ENCODE data around the gene PIM3.

PIM3 gene

GRCh38 chr22:49960159-49961004, at the start of gene PIM3:
TSS of gene PIM3 (plus strand) at chr22:49960772. CDS start at chr22:49960948, 176 bp downstream.
- peak; percentile 95 for DNase-seq

DNA sequence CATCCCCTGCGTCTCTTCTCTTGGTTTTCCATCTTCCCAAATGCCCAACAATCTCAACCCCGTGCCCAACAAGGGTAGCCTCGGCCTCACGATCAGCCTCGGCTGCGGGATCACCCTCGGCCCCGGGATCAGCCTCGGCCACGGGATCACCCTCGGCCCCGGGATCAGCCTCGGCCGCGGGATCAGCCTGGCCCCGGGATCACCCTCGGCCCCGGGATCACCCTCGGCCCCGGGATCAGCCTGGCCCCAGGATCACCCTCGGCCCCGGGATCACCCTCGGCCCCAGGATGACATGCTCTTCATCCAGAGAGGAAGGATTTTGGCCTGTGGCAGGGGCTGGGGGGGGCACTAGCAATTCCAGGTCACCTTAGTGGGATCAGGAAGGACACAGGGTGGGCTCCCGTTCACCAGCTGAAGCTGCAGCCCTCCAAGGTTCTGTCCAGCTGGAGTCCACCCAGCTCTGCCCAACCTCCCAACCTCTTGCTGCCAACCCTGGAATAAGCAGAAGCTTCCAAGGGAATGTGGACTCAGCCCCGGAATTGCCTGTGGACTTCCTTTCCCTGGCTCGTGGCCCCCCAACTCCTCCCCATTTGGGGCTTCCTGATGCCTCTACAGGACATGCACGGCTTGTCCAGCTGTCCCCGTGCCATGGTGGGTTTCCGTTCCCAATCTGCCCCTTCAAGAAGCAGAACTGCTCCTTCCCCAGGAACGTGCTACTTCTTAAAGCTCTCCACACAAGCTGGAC, 48.5 kb upstream of the PIM3 start:
- no peak for DNase-seq

- no peak for DNase-seq
Measured at GRCh38 chr22:49913026-49913425, 47.5 kb upstream of the PIM3 start.

- DNase-seq, result no peak
Measured at GRCh38 chr22:49913446-49913845, 47.1 kb upstream of the PIM3 start.

DNA sequence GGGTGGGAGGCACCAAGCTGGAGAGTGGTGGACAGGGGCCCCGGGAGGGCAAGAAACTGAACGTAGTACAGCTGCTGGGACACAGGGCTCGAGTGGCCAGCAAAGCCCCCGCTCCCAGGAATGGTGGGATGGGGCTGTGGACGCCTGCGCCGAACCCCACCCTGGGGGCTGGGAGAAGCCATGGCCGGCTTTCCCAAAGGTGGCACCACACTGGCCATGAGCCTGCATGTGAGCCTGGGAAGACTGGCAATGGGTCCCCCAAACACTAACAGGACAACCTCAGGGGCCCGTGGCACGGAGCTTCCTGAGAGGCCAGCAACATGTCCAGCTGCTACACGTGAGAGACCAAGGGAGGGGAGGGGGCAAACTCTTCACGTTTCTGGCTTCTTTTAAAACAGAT, 46.3 kb upstream of the PIM3 start:
- DNase-seq, result no peak

- DNase-seq, result no peak
Measured at GRCh38 chr22:49915610-49916009, 45.0 kb upstream of the PIM3 start.

- no peak for DNase-seq
Measured at GRCh38 chr22:49916831-49917230, 43.7 kb upstream of the PIM3 start.

GRCh38 chr22:49917974-49918910, 42.3 kb upstream of the PIM3 start, which contains the start of the genes ALG12 and CRELD2:
TSS of gene ALG12 (minus strand) at chr22:49918438. CDS start at chr22:49913765, 4,673 bp downstream.
TSS of gene CRELD2 (plus strand) at chr22:49918634. CDS start at chr22:49918770, 136 bp downstream.
- DNase-seq, result peak; percentile 93

DNA sequence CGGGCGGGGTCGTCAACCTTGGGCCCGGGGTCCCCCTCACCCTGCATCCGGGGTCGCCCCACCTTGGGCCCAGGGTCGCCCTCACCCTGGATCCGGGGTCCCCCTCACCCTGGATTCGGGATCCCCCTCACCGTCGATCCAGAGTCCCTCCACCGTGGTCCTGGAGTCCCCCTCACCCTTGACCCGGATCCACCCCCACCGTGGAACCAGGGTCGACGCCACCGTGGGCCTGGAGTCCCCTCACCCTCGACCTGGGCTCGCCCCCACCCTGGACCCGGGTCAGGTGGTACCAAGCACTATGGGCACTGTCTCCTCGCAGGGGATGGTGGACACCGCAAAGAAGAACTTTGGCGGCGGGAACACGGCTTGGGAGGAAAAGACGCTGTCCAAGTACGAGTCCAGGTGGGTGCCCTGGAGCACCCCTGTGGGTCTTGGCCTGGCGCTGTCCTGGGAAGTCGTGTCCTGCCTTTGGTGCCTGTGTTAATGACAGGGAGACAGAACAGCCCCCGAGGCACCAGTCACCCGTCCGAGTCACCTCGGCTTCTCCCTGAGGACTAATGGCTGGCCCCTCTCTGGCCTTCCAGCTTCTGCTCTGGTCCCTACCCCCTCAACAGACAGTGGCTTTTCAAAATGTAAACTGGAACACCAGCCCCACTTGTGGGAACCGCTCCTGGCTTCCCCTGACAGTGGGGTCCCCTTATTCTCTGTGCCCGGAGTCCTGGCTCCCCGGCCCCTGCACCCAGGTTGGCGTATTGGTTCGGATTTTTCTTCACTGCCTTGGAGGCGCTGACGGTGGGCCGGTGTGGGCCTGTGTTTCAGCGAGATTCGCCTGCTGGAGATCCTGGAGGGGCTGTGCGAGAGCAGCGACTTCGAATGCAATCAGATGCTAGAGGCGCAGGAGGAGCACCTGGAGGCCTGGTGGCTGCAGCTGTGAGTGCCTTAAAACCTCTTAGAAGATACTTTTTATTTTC, 41.4 kb upstream of the PIM3 start:
- no peak for DNase-seq

DNA sequence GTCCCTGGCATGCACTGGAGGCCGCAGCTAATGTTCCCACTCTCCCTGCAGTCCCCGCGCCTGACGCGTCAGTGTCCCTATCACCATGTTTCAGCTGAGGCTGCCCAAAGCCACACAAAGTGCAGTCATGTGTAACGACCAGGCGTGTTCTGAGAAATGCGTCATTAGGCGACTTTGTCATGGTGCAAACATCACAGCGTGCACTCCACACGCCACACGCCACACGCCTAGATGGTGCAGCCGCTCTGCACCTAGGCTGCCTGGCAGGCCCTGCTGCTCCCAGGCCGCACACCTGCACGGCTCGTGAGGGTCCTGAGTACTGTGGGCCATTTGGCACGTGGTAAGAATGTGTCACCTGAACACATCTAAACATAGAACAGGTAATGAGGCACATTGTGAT, 39.7 kb upstream of the PIM3 start:
- DNase-seq, result no peak

GRCh38 chr22:49921508-49922278, 38.9 kb upstream of the PIM3 start:
- DNase-seq, result no peak

- no peak for DNase-seq
Measured at GRCh38 chr22:49922484-49922883, 38.1 kb upstream of the PIM3 start.

GRCh38 chr22:49922926-49923325, 37.6 kb upstream of the PIM3 start:
- DNase-seq, result no peak

DNA sequence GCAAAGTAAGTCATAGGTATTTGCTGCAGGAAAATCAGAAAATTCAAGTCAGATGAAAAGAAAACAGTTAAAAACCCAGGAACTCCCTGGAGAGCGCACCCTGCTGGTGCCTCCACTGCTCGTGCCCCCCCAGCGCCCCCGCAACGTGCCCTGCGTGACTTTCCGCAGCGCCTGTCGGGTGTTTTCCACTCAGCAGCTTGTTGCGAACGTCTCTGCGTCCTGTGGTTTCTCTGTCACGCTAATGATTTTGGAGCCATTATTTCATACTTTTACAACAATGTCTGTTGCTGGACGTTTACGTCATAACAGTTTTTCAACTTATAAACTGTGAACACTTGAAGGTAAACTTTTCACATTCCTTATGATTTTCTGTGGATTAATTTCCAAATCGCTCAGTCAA, 37.1 kb upstream of the PIM3 start:
- DNase-seq, result no peak

DNA sequence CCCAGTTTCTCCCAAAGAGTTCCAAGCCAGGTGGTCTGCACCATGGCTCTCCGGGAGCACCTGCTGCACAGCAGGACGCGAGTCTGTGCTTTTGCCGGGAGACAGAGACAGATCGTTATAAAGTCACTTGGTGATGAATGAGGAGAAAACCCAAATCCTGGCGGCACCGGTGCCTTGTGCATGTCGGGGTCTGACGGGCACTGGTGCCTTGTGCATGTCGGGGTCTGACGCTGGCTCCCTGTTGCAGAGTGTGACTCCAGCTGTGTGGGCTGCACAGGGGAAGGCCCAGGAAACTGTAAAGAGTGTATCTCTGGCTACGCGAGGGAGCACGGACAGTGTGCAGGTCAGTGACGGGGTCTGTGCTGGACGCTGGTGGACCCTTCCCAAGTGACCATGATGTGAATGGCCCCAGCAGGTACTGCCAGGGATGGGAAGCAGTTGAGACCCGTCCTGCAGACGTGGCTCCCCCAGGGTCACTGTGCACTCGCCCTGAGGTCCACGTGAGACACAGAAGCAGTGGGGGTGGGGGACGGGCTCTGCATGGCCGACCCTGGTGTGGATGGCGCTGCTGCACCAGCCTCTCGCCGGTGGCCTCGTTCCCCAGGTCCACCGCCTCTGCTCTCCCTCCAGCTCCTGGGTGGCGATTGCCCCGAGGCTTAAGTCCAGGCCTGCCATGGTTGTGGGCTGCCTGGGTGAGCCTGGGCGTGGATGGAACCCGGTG, 36.3 kb upstream of the PIM3 start:
- no peak for DNase-seq

GRCh38 chr22:49925525-49926128, 34.9 kb upstream of the PIM3 start:
- DNase-seq, result no peak

GRCh38 chr22:49926916-49927315, 33.7 kb upstream of the PIM3 start:
- DNase-seq, result no peak

GRCh38 chr22:49927483-49928184, 32.9 kb upstream of the PIM3 start:
- DNase-seq, result no peak

DNA sequence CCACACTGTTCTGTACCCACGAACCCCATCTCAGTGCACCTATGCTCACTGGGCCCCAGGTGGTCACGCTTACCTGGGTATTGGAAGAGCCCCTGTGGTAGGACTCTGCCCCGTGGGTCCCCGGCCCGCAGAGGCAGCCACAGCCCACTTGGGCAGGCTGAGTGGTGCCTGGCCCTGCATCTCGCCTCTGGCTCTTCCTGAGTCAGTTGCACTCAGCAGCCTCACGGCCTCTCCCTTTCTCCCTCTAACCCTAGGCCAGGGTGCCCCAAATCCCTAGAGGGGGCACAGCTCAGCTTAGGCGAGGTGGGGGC, 32.4 kb upstream of the PIM3 start:
- no peak for DNase-seq
